ENCODE data around the gene SPDYE16.
A peak's percentile ranks its signal among the peaks of the same experiment; 100 is the strongest.
"Not testable (repeated sequence)": the region's sequence is repeated elsewhere in the genome, so short reads cannot be mapped to it uniquely, and the experiment has no call there.

The SPDYE16 gene

DNA sequence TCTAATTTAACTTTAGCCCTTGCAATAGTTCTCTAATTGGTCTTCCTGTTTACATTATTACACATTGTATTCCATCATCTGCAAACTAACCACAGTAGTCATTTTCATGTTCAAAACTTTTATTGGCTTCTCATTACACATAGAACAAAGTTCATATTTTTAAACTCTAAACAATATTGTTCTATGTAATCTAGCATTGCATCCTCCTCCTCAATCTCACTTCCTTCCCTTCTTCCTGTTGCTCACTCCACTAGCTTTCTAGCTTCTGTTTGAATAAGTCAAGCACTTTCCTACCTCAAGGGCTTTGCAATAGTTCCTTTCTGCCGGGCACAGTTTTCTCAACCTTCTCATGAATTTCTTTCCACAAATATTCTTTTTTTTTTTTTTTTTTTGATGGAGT is 45.5 kb upstream of the SPDYE16 start:
- H3K4me3 ChIP-seq (ENCODE audit: insufficient read depth in 1 of 2, low read depth in 1 of 2, low read length in 2 of 2); DNase-seq; H2BK12ac ChIP-seq (ENCODE audit: low read length in 2 of 2); H2BK15ac ChIP-seq (ENCODE audit: low read depth, poor library complexity, severe bottlenecking); H2AFZ ChIP-seq (ENCODE audit: low read depth, low read length); H3K36me3 ChIP-seq (ENCODE audit: control insufficient read depth in 1 of 2, insufficient read depth in 2 of 2, low read depth in 1 of 2, low read length in 2 of 2); H3K9me3 ChIP-seq (ENCODE audit: control insufficient read depth, low read length); H3K23ac ChIP-seq (ENCODE audit: low read length in 2 of 2); H3K4ac ChIP-seq (ENCODE audit: low read depth in 1 of 2, low read length in 2 of 2); H3K18ac ChIP-seq (ENCODE audit: low read depth in 1 of 2, low read length in 2 of 2); H4K8ac ChIP-seq (ENCODE audit: low read length); H2BK120ac ChIP-seq (ENCODE audit: low read depth, low read length); H3K79me1 ChIP-seq (replicated peaks; ENCODE audit: low read length, poor library complexity, severe bottlenecking); H2BK5ac ChIP-seq (ENCODE audit: low read depth, low read length, poor library complexity, severe bottlenecking); H2AK5ac ChIP-seq (ENCODE audit: low read length, severe bottlenecking); H3K4me2 ChIP-seq (ENCODE audit: low read length, poor library complexity, severe bottlenecking); H4K91ac ChIP-seq (ENCODE audit: low read length); H3K27me3 ChIP-seq (ENCODE audit: control insufficient read depth in 1 of 2, insufficient read depth in 1 of 2, low read length in 2 of 2); H3K9ac ChIP-seq (ENCODE audit: low read length); H3K27ac ChIP-seq (ENCODE audit: low read length, poor library complexity, severe bottlenecking); H3K4me1 ChIP-seq (ENCODE audit: control insufficient read depth, insufficient read depth, low read depth, low read length); H3K14ac ChIP-seq (ENCODE audit: low read length in 2 of 2): not testable (repeated sequence)
- WGBS: no CpG with 5 or more reads among the region's 1 CpG

DNA sequence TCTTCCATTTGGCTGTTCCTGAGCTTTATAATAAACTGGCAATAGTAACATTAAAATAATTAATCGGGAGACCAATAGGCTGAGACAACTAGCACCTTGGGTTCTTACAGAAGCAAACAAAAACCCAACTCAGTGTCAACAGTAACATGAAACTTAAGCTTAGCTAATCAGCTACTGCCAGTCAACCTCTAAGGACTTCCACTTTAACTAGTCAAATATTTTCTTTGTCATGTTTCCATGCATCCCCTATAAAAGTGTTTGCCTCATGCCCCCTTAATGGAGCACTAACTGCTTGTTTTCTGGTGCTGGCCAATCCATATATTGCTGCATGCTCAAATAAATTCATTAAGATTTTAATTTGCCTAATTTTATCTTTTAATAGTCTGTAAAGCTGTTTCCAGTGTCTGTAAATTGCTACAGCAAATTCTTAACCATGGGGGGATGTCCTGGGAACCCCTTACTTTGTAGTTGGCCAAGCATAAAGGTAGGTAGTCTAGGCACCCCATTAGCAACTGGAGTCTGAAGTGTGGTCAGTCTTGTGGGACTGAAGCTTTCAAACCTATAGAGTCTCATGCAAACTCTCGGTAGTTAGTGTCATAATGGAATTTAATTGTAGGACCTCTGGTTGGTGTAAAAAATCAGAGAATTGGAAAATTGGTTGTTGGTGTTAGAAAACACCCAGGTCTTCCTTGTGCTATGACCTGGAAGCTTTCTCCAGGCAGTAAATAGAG is 43.7 kb upstream of the SPDYE16 start:
- H3K4ac ChIP-seq (ENCODE audit: low read depth in 1 of 2, low read length in 2 of 2); H3K27ac ChIP-seq (ENCODE audit: low read length, poor library complexity, severe bottlenecking); DNase-seq; H2BK15ac ChIP-seq (ENCODE audit: low read depth, poor library complexity, severe bottlenecking); H2BK12ac ChIP-seq (ENCODE audit: low read length in 2 of 2); H4K91ac ChIP-seq (ENCODE audit: low read length); H3K9ac ChIP-seq (ENCODE audit: low read length); H2BK5ac ChIP-seq (ENCODE audit: low read depth, low read length, poor library complexity, severe bottlenecking); H3K27me3 ChIP-seq (ENCODE audit: control insufficient read depth in 1 of 2, insufficient read depth in 1 of 2, low read length in 2 of 2); H2AFZ ChIP-seq (ENCODE audit: low read depth, low read length); H3K4me2 ChIP-seq (ENCODE audit: low read length, poor library complexity, severe bottlenecking); H3K79me1 ChIP-seq (replicated peaks; ENCODE audit: low read length, poor library complexity, severe bottlenecking); H3K4me1 ChIP-seq (ENCODE audit: control insufficient read depth, insufficient read depth, low read depth, low read length); H3K4me3 ChIP-seq (ENCODE audit: insufficient read depth in 1 of 2, low read depth in 1 of 2, low read length in 2 of 2); H3K36me3 ChIP-seq (ENCODE audit: control insufficient read depth in 1 of 2, insufficient read depth in 2 of 2, low read depth in 1 of 2, low read length in 2 of 2); H3K9me3 ChIP-seq (ENCODE audit: control insufficient read depth, low read length); H3K14ac ChIP-seq (ENCODE audit: low read length in 2 of 2); H2AK5ac ChIP-seq (ENCODE audit: low read length, severe bottlenecking); H3K23ac ChIP-seq (ENCODE audit: low read length in 2 of 2); H4K8ac ChIP-seq (ENCODE audit: low read length); H3K18ac ChIP-seq (ENCODE audit: low read depth in 1 of 2, low read length in 2 of 2); H2BK120ac ChIP-seq (ENCODE audit: low read depth, low read length): not testable (repeated sequence)
- 97% methylated on average over 2 of the region's 2 CpGs for WGBS

DNA sequence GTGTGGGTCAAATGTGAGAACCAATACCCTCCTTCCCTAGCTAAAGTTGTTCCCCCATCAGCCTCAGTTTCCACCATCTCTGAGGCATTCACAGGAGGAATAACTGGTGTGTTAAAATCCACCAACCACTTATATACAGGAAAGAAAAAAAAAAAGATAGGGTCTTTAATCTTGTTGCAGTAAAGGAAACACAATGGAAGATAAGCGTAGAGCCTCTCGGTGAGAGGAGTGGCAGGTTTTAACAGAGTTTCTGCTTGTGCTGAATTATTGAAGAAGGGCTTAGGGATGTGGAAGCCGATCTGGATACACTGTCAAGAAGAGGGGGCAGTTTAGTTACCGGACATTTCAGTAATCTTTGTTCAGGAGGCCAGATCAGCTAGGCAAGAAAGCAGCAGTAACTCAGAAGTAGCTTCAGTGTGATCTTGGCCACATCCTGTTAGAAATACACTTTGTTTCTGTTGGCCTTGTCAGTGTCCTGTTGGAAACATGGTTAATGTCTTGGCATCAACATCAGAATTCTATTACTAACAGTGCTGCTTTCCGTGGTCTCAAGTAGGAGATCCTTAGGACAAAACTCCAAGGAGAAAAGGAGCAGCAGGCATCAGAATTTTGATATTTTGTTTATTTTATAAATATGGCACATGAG is 40.7 kb upstream of the SPDYE16 start:
- 33% methylated on average over 4 of the region's 5 CpGs for WGBS
- H3K4ac ChIP-seq (ENCODE audit: low read depth in 1 of 2, low read length in 2 of 2); H4K8ac ChIP-seq (ENCODE audit: low read length); H3K9me3 ChIP-seq (ENCODE audit: control insufficient read depth, low read length); H2AFZ ChIP-seq (ENCODE audit: low read depth, low read length); H2BK12ac ChIP-seq (ENCODE audit: low read length in 2 of 2); H2BK15ac ChIP-seq (ENCODE audit: low read depth, poor library complexity, severe bottlenecking); H3K18ac ChIP-seq (ENCODE audit: low read depth in 1 of 2, low read length in 2 of 2); H2AK5ac ChIP-seq (ENCODE audit: low read length, severe bottlenecking); H2BK5ac ChIP-seq (ENCODE audit: low read depth, low read length, poor library complexity, severe bottlenecking); H3K14ac ChIP-seq (ENCODE audit: low read length in 2 of 2); H3K79me1 ChIP-seq (replicated peaks; ENCODE audit: low read length, poor library complexity, severe bottlenecking); H3K36me3 ChIP-seq (ENCODE audit: control insufficient read depth in 1 of 2, insufficient read depth in 2 of 2, low read depth in 1 of 2, low read length in 2 of 2); H4K91ac ChIP-seq (ENCODE audit: low read length); H3K4me1 ChIP-seq (ENCODE audit: control insufficient read depth, insufficient read depth, low read depth, low read length); H3K27me3 ChIP-seq (ENCODE audit: control insufficient read depth in 1 of 2, insufficient read depth in 1 of 2, low read length in 2 of 2); H3K23ac ChIP-seq (ENCODE audit: low read length in 2 of 2); H3K4me2 ChIP-seq (ENCODE audit: low read length, poor library complexity, severe bottlenecking): not testable (repeated sequence)
- Histone ChIP-seq H3K27ac (ENCODE audit: low read length, poor library complexity, severe bottlenecking) (peak overlapping the region; percentile 64), H3K9ac (ENCODE audit: low read length) (peak overlapping the region; percentile 73), H3K4me3 (ENCODE audit: insufficient read depth in 1 of 2, low read depth in 1 of 2, low read length in 2 of 2) (peak overlapping the region in 1 of 2 experiments; percentile 55), H2BK120ac (ENCODE audit: low read depth, low read length) (peak overlapping the region; percentile 5)
- peak; percentile 76 for DNase-seq

DNA sequence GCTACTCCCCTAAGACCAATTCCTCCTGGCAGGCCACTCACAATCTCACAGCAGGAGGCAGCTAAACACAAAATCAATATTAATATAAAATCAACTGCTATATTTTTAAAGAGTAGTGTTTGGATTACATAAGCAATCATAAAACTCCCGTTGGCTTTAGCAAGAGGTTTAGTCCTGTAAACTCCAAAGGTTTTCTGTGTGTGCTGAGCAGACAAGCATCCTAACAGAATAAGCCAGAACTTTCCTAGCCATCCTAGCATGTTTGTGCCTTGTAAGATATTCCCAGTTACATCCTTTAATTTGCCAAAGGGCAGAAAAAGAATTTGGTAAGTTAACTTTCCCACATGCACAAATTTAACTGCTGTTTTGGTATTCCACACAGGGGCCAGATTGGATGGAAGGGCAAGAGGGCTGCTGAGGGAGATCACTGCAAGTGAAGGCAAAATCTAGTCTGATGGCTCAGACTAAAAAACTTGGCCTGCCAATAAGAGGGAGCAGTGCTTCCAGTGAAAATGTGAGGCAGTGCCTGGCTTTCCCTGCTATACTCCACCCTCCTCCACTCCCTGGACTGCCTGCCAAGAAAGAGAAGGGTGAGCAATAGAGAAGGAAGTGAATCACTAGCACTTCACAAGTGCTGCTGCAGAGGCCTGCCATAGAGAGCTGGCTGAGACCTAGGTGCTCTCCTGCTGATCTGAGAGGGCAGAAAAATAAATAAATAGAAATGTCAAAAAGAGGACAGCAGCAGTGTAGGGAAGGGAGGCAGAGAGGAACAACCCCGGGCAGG is 39.9 kb upstream of the SPDYE16 start:
- H4K8ac ChIP-seq (ENCODE audit: low read length); H3K14ac ChIP-seq (ENCODE audit: low read length in 2 of 2); H3K79me1 ChIP-seq (replicated peaks; ENCODE audit: low read length, poor library complexity, severe bottlenecking); H2AFZ ChIP-seq (ENCODE audit: low read depth, low read length); H2AK5ac ChIP-seq (ENCODE audit: low read length, severe bottlenecking); H3K18ac ChIP-seq (ENCODE audit: low read depth in 1 of 2, low read length in 2 of 2); H3K4me2 ChIP-seq (ENCODE audit: low read length, poor library complexity, severe bottlenecking); H3K9me3 ChIP-seq (ENCODE audit: control insufficient read depth, low read length); H2BK120ac ChIP-seq (ENCODE audit: low read depth, low read length); H3K36me3 ChIP-seq (ENCODE audit: control insufficient read depth in 1 of 2, insufficient read depth in 2 of 2, low read depth in 1 of 2, low read length in 2 of 2); H2BK12ac ChIP-seq (ENCODE audit: low read length in 2 of 2); H4K91ac ChIP-seq (ENCODE audit: low read length); H3K4ac ChIP-seq (ENCODE audit: low read depth in 1 of 2, low read length in 2 of 2); H2BK15ac ChIP-seq (ENCODE audit: low read depth, poor library complexity, severe bottlenecking); H3K4me1 ChIP-seq (ENCODE audit: control insufficient read depth, insufficient read depth, low read depth, low read length); H2BK5ac ChIP-seq (ENCODE audit: low read depth, low read length, poor library complexity, severe bottlenecking); H3K27me3 ChIP-seq (ENCODE audit: control insufficient read depth in 1 of 2, insufficient read depth in 1 of 2, low read length in 2 of 2); H3K23ac ChIP-seq (ENCODE audit: low read length in 2 of 2); H3K4me3 ChIP-seq (ENCODE audit: insufficient read depth in 1 of 2, low read depth in 1 of 2, low read length in 2 of 2): not testable (repeated sequence)
- peak; percentile 88 for DNase-seq
- Histone ChIP-seq H3K27ac (ENCODE audit: low read length, poor library complexity, severe bottlenecking) (peak overlapping the region; percentile 64), H3K9ac (ENCODE audit: low read length) (peak overlapping the region; percentile 73)
- WGBS: no CpG with 5 or more reads among the region's 2 CpGs
